ENCODE measurements around the gene EML4.
"Not testable (repeated sequence)": the region's sequence is repeated elsewhere in the genome, so short reads cannot be mapped to it uniquely, and the experiment has no call there.

The EML4 gene

DNA sequence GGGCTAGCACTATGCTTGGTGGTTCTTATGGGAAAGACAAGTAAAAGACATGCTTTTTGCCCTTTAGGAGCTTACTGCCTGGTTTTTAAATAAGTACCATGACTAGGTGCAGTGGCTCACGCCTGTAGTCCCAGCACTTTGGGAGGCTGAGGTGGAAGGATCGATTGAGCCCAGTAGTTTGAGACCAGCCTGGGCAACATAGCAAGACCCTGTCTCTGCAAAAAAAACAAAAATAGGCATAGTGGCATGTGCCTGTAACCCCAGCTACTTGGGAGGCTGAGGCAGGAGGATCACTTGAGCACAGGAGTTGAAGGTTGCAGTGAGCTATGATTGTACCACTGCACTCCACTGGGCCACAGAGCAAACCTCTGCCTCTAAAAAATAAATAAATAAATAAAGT, 4.3 kb downstream of the EML4 start:
- DNase-seq: not testable (repeated sequence)

DNA sequence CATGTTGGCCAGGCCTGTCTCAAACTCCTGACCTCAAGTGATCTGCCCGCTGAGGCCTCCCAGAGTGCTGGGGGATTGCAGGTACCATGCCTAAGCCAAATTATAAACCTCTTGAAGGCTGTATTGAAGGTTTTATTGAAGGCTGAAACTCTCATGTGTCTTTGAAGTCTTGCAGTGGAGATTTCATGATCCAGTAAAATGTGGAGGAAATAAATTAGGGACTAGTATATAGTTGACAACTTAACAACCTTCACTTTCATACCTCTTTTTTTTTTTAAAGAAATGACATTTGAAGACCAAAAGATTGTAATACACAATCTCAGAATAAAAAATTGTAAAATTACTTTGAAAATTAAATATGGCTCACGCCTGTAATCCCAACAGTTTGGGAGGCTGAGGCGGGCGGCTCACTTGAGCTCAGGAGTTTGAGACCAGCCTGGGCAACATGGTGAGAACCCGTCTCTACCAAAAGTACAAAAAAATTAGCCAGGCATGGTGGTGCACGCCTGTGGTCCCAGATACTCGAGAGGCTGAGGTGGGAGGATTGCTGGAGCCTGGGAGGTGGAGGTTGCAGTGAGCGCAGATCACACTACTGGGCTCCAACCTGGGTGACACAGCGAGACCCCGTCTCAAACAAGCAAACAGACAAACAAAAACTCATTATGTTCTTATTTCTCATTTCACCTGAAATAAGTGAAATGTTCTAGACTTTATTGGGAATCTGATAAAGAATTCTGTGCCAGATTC, 8.0 kb downstream of the EML4 start:
- DNase-seq: no peak

DNA sequence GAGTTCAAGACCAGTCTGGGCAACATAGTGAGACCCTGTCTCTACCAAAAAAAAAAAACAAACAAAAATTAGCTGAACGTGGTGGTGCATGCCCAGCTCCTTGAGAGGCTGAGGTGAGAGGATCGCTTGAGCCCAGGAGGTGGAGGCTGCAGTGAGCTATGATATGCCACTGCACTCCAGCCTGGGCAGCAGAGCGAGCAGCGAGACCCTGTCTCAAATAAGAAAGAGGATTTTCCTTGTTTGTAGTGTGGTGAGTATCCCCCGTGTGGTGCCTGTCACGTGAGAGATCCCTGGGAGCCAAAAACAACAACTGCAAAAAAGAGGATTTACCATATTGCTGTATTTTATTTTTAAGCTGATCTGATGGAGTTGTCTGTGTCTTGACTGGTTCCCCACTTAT, 9.2 kb downstream of the EML4 start:
- DNase-seq: no peak

DNA sequence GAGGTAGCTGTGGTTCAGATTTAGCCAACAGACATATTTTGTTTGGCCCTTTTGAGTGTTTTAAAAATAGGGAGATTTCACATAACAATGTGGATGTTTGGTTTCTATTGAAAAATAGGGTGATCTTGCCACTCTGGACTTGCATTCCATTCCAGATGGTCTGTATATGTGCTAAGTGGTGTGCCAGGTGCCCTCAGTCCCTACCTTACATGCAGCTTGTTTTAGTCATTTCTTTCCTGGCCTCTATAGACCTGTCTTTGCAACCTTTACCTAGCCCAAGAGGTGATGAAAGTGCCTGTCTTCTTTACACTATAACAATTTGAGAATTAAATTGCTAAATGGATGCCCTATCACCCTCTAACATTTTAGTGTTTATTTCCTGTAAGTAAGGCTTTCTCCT, 11.1 kb downstream of the EML4 start:
- no peak for DNase-seq

DNA sequence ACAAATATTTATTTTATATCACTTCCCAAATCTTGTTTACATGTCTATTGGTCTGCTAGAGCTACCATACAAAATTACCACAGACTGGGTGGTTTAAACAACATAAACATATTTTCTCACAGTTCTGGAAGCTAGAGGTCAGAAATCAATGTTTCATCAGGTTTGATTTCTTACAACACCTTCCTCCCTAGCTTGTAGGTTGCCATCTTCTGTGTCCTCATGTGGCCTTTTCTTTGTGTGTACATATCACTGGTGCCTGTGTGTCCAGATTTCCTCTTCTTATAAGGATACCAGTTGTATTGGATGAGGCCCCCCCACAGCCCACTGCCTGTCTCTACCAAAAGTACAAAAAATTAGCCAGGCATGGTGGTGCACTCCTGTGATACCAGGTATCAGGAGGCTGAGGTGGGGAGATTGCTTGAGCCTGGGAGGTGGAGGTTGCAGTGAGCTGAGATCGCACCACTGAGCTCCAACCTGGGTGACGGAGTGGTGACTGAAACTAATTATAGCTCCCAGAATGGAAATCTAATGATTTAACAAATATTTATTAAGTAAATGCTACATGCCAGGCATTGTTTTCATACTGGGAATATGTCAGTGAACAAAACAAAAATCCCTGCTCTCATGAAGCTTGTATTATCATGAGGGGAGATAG, 13.6 kb downstream of the EML4 start:
- DNase-seq: no peak

DNA sequence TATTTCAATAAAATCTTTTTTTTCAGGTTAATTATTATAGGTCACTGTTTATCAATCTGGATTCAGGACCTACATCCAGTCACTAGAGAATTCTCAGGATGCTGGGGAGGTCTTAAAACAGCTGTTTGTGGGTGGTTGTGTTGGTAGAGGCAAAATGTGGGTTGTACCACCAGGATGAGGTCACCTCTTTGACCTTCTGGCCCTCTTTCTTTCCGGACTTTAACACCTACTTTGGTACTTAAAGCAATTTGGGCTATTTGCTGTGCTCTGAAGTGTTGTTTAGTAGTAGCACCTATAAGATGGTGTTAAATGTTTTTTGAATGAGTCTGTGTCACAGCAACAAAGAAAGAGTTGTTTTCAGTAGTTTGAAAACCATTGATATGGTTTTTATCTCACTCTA, 14.6 kb downstream of the EML4 start:
- no peak for DNase-seq

DNA sequence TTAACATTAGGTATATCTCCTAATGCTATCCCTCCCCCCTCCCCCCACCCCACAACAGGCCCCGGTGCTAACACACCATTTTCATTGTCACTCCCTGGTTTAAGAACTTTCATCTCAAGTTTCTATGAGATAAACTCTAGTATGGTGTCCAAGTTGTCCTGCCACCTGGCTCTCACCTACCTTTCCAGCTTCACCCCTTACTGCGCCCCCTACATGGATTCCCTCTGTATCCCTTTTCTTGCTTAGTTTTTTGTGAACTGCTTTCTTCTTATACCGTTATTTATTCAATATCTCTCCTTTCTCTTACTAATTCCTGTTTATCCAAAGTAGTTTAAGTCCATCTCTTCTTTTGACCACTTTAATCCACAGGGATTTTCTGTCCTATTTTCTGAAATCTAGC, 15.2 kb downstream of the EML4 start:
- no peak for DNase-seq

DNA sequence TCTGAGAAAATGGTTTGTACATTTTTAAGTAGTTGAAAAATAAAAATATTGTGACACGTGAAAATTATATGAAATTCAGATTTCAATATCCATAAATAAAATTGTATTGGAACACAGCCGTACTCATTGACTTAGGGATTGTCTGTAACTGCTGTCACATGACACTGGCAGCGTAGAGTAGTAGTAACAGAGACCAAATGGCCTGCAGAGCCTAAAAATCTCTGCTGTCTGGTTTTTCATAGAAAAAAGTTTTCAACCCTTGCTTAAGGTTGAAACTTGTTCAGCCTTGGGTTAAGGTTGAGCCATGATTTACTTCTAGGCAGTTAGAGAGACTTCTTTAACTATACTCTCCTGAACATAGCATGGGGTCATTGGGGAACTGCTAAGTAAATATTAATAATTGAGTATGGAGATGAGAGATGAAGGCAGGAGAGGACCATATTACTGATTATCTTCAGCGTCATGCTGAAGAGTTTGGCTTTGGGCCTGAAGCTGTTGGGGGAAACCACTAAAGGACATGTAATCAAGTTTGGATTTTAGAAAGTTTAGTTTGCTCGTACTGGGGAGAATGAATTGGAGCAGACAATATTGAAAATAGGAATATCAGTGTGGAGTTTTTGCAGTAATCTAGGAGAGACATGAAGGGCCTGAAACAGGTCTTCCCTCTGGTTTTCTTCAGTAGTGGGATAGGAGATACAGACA, 16.2 kb downstream of the EML4 start:
- DNase-seq: no peak

DNA sequence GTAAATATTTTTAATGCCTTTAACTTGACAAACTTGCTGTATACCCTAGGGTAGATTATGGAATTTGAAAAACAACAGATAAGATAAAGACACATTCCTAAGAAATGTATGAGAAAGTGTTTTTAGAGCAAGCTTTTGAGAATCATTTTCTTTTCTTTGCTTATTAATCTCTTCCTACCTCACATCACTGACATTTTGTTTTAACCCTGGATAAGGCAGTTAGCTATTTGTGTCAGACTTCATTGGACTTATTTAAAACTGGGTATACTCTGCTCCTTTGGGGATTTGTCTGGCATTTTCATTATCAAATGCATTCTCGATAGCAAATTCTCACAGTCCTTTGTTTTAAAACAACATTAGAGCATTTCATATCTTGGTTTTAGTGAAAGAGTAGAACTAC, 17.2 kb downstream of the EML4 start:
- DNase-seq: no peak

DNA sequence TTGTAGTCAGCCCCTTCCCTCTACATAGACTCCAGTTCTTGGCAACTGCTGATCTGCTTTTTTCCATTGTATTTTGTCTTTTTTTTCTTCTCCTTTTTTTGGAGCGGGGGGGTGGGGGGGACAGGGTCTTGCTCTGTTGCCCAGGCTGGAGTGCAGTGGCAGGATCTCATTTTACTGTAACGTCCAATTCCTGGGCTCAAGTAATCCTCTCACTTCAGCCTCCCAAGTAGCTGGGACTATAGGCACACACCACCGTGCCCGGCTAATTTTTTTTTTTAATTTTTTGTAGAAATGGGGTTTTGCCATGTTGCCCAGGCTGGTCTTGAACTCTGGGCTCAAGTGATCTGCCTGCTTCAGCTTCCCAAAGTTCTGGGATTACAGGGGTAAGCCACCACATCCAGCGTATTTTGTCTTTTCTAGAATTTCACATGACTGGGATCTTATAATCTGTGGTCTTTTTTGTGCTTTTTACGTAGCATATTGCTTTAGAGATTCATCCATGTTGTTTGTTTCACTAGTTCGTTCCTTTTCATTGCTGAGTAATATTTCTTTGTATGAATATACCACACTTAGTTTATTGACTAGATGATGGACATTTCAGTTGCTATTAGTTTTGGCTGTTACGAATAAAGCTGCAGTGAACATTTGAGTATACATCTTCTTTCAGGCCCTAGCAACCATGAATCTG, 17.9 kb downstream of the EML4 start:
- no peak for DNase-seq

DNA sequence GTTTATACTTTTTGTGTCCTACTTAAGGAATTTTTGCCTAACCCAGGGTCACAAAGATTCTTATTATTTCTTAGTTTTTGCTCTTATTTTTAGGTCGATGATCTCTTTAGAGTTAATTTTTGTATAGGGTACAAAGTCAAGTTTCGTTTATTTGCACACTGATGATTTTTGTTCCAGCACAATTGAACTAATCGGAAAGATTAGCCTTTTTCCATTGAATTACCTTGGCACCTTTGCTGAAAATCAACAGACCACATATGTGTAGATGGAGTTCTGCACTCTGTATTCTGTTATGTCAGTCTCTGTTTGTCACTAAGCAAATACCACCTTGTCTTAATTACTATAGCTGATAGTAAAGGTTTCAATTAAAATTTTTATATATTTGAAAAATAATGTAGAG, 18.7 kb downstream of the EML4 start:
- no peak for DNase-seq

DNA sequence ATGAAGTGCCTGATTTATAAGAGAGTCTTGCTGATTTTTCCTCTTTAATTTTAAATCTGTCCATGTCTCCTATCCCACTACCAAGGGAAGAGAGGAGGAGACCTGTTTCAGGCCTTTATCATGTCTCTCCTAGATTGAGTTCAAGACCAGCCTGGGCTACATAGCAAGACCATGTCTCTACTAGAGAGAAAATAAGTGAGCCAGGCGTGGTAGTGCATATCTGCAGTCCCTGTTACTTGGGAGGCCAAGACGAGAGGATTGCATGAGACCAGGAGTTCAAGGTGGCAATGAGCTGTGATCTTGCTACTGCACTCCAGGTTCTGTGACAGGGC, 20.0 kb downstream of the EML4 start:
- DNase-seq: no peak

DNA sequence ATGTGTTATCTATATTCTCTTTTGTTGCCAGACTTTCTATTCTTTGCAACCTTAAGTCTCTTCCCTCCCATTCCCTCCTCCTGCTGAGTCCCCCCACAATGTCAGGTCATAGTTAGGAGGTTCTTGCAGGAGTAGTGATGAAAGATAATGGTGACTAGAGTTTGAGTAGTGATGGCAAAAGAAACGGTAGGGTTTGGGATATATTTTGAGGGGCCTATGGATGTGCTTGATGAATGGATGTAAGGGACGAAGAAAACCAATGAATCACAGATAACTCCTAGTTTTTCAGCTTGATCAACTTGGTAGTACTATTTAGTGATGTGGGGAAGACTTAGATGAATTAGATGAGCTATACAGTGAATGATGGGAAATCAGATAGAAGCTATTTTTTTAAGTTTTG, 21.0 kb downstream of the EML4 start:
- DNase-seq: no peak

DNA sequence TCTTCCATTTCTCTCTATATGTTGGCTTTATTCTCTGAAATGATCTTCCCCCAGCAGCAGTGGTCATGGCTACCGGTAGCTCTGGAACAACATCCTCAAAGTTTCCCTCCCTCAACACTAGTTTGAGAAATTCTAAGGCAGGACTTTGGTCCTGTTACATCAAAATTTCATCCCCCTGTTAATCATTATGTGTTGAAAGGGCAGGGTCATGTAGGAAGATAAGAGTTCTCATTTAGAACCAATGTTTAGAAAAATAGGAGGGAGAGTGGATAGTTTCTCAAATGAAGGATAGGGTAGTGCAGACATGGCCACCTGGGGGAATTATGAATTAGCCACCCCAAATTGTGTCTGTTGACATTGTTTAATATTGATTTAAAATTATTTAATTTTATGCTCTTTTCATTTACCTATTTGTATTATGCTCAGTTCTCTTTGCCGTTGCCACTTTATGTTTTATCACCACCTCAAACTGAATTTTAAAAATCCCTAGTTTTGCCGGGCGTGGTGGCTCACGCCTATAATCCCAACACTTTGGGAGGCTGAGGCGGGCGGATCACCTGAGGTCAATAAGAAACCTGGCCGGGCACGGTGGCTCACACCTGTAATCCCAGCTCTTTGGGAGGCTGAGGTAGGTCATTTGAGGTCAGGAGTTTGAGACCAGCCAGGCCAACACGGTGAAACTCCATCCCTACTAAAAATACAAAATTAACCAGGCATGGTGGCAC, 22.3 kb downstream of the EML4 start:
- no peak for DNase-seq

DNA sequence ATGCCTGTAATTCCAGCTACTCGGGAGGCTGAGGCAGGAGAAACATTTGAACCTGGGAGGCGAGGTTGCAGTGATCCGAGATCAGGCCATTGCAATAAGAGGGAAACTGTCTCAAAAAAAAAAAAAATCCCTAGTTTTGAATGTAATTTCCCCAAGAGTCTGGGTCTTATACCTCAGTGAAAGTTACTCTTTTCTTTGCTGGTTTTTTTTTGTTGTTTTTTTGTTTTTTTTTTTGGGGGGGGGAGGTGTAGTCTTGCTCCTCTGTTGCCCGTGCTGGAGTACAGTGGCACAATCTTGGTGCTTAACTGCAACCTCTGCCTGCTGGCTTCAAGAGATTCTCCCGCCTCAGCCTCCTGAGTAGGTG, 22.8 kb downstream of the EML4 start:
- no peak for DNase-seq

DNA sequence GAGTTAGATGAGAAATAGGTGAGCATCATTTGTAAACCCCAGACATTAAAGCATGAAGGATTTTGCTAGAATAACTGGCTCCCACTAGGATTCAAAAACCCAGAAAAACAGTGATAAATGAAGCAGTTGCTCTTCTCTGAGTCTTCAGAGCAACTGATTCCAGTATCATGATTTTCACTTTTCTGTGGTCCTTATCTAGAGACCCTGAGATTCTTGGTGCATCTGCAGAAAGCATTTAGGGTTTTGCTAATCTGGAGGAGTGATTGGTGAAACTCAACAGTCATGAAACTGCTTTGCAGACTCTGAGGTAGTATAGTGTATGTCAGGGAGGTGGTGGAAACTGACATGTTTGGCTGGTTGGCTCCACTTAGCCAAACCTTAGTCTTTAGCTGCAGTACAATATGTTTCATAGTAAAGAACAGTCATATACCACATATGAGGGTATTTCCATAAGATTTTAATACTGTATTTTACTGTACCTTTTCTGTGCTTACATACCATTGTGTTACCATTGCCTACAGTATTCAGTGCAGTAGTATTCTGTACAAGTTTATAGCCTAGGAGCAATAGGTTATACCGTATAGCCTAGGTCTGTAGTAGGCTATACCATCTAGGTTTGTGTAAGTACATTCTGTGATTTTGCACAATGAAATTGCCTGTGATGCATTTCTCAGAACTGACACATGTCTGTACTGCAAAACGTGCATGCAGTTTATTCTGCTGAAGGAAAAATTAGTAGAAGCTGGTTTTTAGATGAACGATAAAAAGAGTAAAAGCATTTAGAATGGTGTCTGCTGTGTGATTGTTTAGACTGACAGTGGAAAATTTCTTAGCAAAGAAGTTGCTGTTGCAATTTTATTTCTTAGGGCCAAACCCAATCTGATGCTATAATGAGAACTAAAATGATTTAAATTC, 23.8 kb downstream of the EML4 start:
- no peak for DNase-seq

DNA sequence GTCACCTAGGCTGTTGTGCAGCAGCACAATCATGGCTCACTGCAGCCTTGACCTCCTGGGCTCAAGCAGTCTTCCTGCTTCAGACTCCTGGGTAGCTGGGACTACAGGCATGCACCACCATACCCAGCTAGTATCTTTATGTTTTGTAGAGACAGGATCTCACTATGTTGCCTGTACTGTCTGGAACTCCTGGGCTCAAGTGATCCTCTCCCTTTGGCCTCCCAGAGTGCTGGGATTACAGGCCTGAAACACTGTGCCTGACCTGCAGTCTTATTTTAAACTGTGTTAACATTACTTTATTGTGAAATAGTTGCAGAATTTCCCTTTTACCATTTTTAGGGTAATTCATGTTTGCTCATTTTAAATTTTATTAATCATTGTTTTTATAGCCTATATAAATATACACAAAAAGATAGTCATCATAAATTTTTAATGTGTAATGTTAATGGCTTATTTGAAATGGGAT, 24.6 kb downstream of the EML4 start:
- no peak for DNase-seq

DNA sequence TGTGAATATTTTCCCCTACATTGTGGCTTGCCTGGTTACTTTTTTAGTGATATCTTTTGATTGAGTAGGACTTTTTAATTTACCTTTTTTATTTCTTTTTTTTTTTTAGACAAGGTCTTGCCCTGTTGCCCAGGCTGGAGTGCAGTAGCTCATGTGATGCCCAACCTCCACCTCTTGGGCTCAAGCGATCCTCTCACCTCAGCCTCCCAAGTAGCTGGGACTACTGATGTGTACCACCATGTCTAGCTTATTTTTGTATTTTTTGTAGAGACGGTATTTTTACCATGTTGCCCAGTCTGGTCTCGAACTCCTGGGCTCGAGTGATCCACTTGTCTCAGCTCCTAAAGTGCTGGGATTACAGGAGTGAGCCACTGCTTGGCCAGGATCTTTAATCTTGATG, 25.3 kb downstream of the EML4 start:
- no peak for DNase-seq

DNA sequence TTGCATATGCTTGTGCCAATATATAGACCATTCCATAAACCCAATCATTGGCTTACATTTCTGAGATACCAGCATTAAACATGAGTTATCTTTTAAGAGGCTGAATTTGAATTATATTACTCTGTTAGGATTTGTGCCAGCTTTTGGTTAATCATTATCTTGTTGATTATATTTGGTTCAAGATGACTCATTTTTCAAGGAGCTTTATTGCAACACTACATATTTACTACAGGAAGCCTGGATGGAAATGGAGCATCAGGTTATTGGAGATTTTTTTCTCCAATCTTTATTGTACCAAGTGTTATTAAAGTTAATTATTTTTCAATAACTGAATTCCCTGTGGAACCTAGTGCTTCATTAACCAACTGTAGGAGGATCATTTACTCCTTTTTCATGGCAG, 26.4 kb downstream of the EML4 start:
- no peak for DNase-seq

DNA sequence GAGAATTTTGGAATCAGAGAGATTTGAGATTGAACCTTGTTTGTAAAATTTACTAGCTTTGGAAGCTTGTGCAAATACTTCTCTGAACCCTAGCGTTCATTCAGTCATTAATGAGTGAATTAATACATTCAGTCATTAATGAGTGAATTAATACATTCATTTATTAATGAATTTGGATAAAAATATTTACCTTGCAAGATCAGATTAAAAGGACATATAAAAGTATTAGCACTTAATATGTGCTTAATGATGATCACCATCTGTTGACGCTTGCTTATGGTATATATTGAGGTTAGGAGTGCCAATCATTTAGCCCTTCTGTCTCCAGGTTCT, 26.9 kb downstream of the EML4 start:
- no peak for DNase-seq

DNA sequence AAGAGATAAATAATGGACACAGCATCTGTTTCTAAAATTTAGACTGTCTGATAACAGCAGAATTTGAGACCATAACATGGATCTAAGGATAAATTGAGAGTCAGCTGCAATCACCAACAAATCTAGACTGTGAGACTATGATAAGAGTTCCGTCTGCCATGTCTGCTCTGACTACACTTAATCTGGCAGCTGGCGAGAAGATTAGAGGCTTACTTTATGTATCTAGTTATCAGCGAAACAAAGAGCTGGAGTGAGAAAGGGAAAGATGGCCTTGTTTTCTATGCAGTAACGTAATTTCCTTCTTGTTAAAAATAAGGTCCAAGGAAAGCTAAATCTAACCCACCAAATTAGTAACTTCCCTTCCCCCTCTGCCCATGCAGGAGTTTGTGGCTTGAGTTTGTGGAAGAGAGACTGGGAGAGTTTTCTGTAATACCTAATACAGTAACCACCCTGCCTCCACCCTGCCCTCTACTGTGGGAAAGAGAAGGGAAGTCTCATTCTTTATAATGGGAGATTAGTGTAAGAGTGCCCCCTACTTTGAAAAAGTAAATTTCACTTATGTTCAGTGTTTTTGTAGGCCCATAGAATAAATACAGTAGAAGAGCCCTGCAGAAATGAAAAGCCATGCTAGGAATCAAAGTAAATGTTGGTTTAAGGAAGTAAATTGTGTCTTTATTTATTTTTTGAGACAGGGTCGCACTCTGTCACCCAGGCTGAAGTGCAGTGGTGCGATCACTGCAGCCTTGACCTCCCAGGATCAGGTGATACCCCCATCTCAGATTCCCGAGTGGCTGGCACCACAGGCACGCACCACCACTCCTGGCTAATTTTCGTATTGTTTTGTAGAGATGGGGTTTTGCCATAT, 27.5 kb downstream of the EML4 start:
- no peak for DNase-seq

Data from cerebellar nuclear complex (tissue), 1 donor.